ENCODE data around the gene MAPK10. TPM values are rescaled to one million over a fixed set of nuclear protein-coding genes. Genes with fewer than 3 reads are reported as not detected.

Gene MAPK10
- total RNA-seq, 3 donors from 2014 or later, result 4.2 to 19.2 (median 4.9) TPM

- Histone ChIP-seq H3K36me3 (ENCODE audit: low read depth) (no peaks in the 10 kb centered on the region), H3K4me3 (no peak overlapping the region), H3K9me3 (no peaks in the 10 kb centered on the region), H3K4me1 (ENCODE audit: low read depth) (no peaks in the 10 kb centered on the region)
- no peak for ATAC-seq
- no peak for DNase-seq
- intact Hi-C loops (cut with DNase I, micrococcal nuclease), result no loop called here
- no peak for TF ChIP-seq CTCF (IDR thresholded peaks at IDR 0.05)
Observed at GRCh38 chr4:86264241-86264640, 95.6 kb downstream of the MAPK10 start.

GRCh38 chr4:86261636-86262035 lies 98.2 kb downstream of the MAPK10 start:
- no peaks in the 10 kb centered on the region for H3K9me3 ChIP-seq
- no peak for TF ChIP-seq CTCF (IDR thresholded peaks at IDR 0.05)
- no peaks in the 10 kb centered on the region for H3K36me3 ChIP-seq (ENCODE audit: low read depth)
- DNase-seq (no peak), ATAC-seq (no peak)
- no peaks in the 10 kb centered on the region for H3K4me1 ChIP-seq (ENCODE audit: low read depth)
- no peak overlapping the region for H3K4me3 ChIP-seq
- intact Hi-C loops (cut with DNase I, micrococcal nuclease), result no loop called here

- H3K36me3 ChIP-seq (ENCODE audit: low read depth), result no peaks in the 10 kb centered on the region
- DNase-seq (no peak), ATAC-seq (no peak)
- intact Hi-C loops (cut with DNase I, micrococcal nuclease), result no loop called here
- H3K4me3 ChIP-seq, result no peak overlapping the region
- no peaks in the 10 kb centered on the region for H3K4me1 ChIP-seq (ENCODE audit: low read depth)
- H3K9me3 ChIP-seq, result no peaks in the 10 kb centered on the region
- no peak for TF ChIP-seq CTCF (IDR thresholded peaks at IDR 0.05)
Observed at GRCh38 chr4:86256086-86256485, 103.8 kb downstream of the MAPK10 start.

- no peak for TF ChIP-seq CTCF (IDR thresholded peaks at IDR 0.05)
- no peak for ATAC-seq
- intact Hi-C loops (cut with DNase I, micrococcal nuclease), result no loop called here
Observed at GRCh38 chr4:86250619-86251018, 109.2 kb downstream of the MAPK10 start.

GRCh38 chr4:86250006-86250405 lies 109.8 kb downstream of the MAPK10 start:
- no peaks in the 10 kb centered on the region for H3K9me3 ChIP-seq
- H3K36me3 ChIP-seq (ENCODE audit: low read depth), result no peaks in the 10 kb centered on the region
- no peak for TF ChIP-seq CTCF (IDR thresholded peaks at IDR 0.05)
- intact Hi-C loops (cut with DNase I, micrococcal nuclease), result no loop called here
- no peaks in the 10 kb centered on the region for H3K4me1 ChIP-seq (ENCODE audit: low read depth)
- no peak for DNase-seq
- H3K4me3 ChIP-seq, result no peak overlapping the region
- no peak for ATAC-seq

More at GRCh38 chr4:86250619-86251018, 109.2 kb downstream of the MAPK10 start:
- DNase-seq, result no peak
- Histone ChIP-seq H3K4me3 (no peak overlapping the region), H3K36me3 (ENCODE audit: low read depth) (no peaks in the 10 kb centered on the region), H3K9me3 (no peaks in the 10 kb centered on the region), H3K4me1 (ENCODE audit: low read depth) (no peaks in the 10 kb centered on the region)

- intact Hi-C loops (cut with DNase I, micrococcal nuclease), result no loop called here
- Histone ChIP-seq H3K4me1 (ENCODE audit: low read depth) (no peaks in the 10 kb centered on the region), H3K4me3 (no peak overlapping the region), H3K36me3 (ENCODE audit: low read depth) (no peaks in the 10 kb centered on the region), H3K9me3 (no peaks in the 10 kb centered on the region)
- DNase-seq, result no peak
- no peak for TF ChIP-seq CTCF (IDR thresholded peaks at IDR 0.05)
- ATAC-seq, result no peak
Observed at GRCh38 chr4:86249074-86249473, 110.8 kb downstream of the MAPK10 start.
